Fibroblast of the aortic adventitia (primary cell): Measurements from ENCODE around the gene ZNF837. TPM values are rescaled to one million over a fixed set of nuclear protein-coding genes. Genes with fewer than 3 reads are reported as not detected.

ENCODE experiments used
- DNase-seq: peaks from one replicate; pipeline ENCODE4 v3.0.0-alpha.2; 2010; ENCODE audit warnings: low read depth
- H3K4me3 ChIP-seq: 2 replicates; pipeline ENCODE4 v1.5.1; 2011; ENCODE audit warnings: low read depth, mild to moderate bottlenecking, control low read depth, low read length, moderate library complexity
- CTCF ChIP-seq: IDR thresholded peaks from 2 replicates; pipeline ENCODE4 v1.5.1; 2011; ENCODE audit warnings: mild to moderate bottlenecking, low read length, control low read depth, inconsistent platforms; ENCODE audit not compliant: insufficient read depth
- total RNA-seq: library from RNA; depleted of rRNA; stranded (reverse); fragments of >200 nt; gene quantifications from 2 replicates; pipeline ENCODE4 v1.2.3, GENCODE V29; 2012; ENCODE audit warnings: low replicate concordance

The ZNF837 gene
- total RNA-seq, 1 donor: 2.6 TPM

GRCh38 chr19:58387338-58388174 is 6.7 kb upstream of the ZNF837 start:
- no peak for TF ChIP-seq CTCF
- no peak for DNase-seq
- peak overlapping the region; percentile 96 for H3K4me3 ChIP-seq

GRCh38 chr19:58386576-58387337 is 5.9 kb upstream of the ZNF837 start, which contains the start of gene RPS5:
RPS5 (plus strand) TSS chr19:58387269; CDS start chr19:58388138, 869 bp downstream.
- H3K4me3 ChIP-seq: peak within 1 kb of the TSS; percentile 96
- DNase-seq: peak; percentile 99
- no peak for TF ChIP-seq CTCF

- peak overlapping the region; percentile 96 for H3K4me3 ChIP-seq
- DNase-seq: no peak
- no peak for TF ChIP-seq CTCF
Measured at GRCh38 chr19:58385891-58386575, 5.2 kb upstream of the ZNF837 start.

DNA sequence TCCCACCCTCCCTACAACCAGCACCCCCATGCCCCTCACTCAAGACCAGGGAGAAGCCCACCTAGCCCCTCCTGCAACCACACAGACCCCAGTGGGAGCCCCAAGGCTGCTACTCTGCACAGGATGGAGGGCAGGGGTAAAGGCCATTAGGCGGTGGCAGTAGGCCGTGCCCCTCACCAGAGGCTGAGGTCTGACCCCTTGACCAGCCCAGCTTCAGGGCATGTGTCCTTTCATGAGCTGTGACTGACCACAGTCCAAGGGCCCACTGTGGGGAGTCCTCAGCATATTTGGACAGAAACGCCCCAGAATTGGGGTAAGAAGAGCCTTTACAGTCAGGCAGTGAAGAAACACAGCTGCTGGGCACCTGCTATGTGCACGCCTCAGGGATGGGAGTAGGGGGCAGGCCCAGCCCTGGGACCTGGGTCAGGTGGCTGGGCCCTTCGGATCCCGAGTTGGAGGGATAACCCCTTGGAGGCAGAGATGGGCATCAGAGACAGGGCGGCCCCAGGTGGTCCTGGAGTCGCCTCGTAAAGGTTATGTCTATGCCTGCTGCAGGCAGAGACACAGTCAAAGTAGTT is 4.6 kb upstream of the ZNF837 start:
- peak overlapping the region; percentile 96 for H3K4me3 ChIP-seq
- TF ChIP-seq CTCF: no peak
- no peak for DNase-seq

GRCh38 chr19:58382997-58383603 is 2.3 kb upstream of the ZNF837 start:
- no peak for TF ChIP-seq CTCF
- DNase-seq: no peak
- no peak overlapping the region for H3K4me3 ChIP-seq

DNA sequence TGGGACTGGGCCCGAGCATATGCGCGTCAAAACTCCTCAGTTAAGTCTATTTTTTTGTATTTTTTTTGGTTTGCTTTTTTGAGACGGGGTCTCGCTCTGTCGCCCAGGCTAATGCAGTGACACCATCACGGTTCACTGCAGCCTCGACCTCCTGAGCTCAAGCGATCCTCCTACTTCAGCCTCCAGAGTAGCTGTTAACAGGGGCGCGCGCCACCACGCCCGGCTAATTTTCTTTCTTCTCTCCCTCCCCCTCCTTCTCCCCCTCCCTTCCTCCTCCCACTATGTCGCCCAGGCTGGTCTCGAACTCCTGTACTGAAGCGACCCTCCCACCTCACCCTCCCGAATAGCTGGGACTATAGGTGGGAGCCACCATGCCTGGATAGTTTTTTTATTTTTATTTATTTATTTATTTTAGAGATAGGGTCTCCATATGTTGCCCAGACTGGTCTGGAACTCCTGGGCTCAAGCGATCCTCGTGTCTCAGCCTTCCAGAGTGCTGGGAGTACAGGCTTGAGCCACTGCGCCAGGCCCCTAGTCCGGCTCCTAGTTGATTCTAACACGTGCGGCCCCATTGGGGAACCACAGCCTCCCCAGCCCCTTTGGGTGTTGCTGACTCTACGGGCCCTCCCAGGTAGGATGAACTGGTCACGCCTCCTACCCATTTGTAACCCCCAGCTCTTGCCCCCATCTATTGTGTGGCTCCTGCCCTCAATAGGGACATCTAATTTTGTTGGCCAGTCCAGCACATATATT is 806 bp upstream of the ZNF837 start:
- TF ChIP-seq CTCF: no peak
- H3K4me3 ChIP-seq: peak overlapping the region; percentile 85
- DNase-seq: no peak
